GM23338 (cell line): ENCODE data around the gene C1orf198.

ENCODE experiments used
- CREB1 ChIP-seq: fragments of 250-450 bp; sonication (Bioruptor Pico); IDR thresholded peaks from 2 replicates; pipeline ENCODE4 v1.5.0; 2020; ENCODE audit warnings: low read depth, mild to moderate bottlenecking, moderate library complexity
- EZH2 ChIP-seq: fragments of 200-600 bp; sonication (generic); IDR thresholded peaks from one replicate; pipeline ENCODE4 v1.8.0; 2017; ENCODE audit warnings: antibody characterized with exemption, mild to moderate bottlenecking, low read depth; ENCODE audit not compliant: unreplicated experiment
- EZH2phosphoT487 ChIP-seq: fragments of 200-600 bp; sonication (generic); IDR thresholded peaks from one replicate; pipeline ENCODE4 v1.8.1; 2018; ENCODE audit warnings: antibody characterized with exemption; ENCODE audit not compliant: unreplicated experiment
- NANOG ChIP-seq: IDR thresholded peaks from 2 replicates; pipeline ENCODE4 v1.6.1; 2016; ENCODE audit warnings: antibody characterized with exemption, borderline replicate concordance
- POLR2AphosphoS5 ChIP-seq: IDR thresholded peaks from 2 replicates; pipeline ENCODE4 v1.6.1; 2016; ENCODE audit warnings: antibody characterized with exemption, low read depth
- REST ChIP-seq: IDR thresholded peaks from one replicate; pipeline ENCODE4 v1.6.1; 2018; ENCODE audit warnings: antibody characterized with exemption; ENCODE audit not compliant: unreplicated experiment
- TF ChIP-seq, protein P1 (sequence below), 2 experiments: fragments of 200-600 bp in 1 of 2; sonication (generic) in 1 of 2; conservative IDR thresholded peaks; 2 replicates each; pipeline versions ENCODE4 v1.5.1 to v1.6.1; 2016 to 2017; ENCODE audit warnings: antibody characterized with exemption in 2 of 2, low read depth in 2 of 2, mild to moderate bottlenecking in 2 of 2, moderate library complexity in 1 of 2
- TF ChIP-seq, protein P2 (sequence below): IDR thresholded peaks from 2 replicates; pipeline ENCODE4 v1.6.1; 2016; ENCODE audit warnings: antibody characterized with exemption

GRCh38 chr1:230820568-230820967 lies 47.8 kb downstream of the C1orf198 start:
- TF ChIP-seq, protein P1, sequence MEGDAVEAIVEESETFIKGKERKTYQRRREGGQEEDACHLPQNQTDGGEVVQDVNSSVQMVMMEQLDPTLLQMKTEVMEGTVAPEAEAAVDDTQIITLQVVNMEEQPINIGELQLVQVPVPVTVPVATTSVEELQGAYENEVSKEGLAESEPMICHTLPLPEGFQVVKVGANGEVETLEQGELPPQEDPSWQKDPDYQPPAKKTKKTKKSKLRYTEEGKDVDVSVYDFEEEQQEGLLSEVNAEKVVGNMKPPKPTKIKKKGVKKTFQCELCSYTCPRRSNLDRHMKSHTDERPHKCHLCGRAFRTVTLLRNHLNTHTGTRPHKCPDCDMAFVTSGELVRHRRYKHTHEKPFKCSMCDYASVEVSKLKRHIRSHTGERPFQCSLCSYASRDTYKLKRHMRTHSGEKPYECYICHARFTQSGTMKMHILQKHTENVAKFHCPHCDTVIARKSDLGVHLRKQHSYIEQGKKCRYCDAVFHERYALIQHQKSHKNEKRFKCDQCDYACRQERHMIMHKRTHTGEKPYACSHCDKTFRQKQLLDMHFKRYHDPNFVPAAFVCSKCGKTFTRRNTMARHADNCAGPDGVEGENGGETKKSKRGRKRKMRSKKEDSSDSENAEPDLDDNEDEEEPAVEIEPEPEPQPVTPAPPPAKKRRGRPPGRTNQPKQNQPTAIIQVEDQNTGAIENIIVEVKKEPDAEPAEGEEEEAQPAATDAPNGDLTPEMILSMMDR (conservative IDR thresholded peaks at IDR 0.05; ENCODE audit: low read depth in 2 of 2) = no peak
- TF ChIP-seq NANOG = no peak
- TF ChIP-seq EZH2phosphoT487 = no peak
- no peak for TF ChIP-seq CREB1
- no peak for TF ChIP-seq EZH2
- TF ChIP-seq POLR2AphosphoS5 = no peak
- no peak for TF ChIP-seq REST
- TF ChIP-seq, protein P2, sequence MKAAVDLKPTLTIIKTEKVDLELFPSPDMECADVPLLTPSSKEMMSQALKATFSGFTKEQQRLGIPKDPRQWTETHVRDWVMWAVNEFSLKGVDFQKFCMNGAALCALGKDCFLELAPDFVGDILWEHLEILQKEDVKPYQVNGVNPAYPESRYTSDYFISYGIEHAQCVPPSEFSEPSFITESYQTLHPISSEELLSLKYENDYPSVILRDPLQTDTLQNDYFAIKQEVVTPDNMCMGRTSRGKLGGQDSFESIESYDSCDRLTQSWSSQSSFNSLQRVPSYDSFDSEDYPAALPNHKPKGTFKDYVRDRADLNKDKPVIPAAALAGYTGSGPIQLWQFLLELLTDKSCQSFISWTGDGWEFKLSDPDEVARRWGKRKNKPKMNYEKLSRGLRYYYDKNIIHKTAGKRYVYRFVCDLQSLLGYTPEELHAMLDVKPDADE = no peak
